GM19328 (cell line): ENCODE measurements around the gene SLC5A10.
"Not testable (repeated sequence)": the region's sequence is repeated elsewhere in the genome, so short reads cannot be mapped to it uniquely, and the experiment has no call there.

ENCODE experiments used
- ATAC-seq: cut with Tn5 transposase; IDR thresholded peaks from one replicate; pipeline ENCODE4 v1.9.1; 2021; ENCODE audit warnings: mild to moderate bottlenecking, moderate library complexity; ENCODE audit not compliant: unreplicated experiment

The SLC5A10 gene

GRCh38 chr17:18951941-18952842, at the start of gene SLC5A10:
Gene SLC5A10, plus strand, starts transcription at chr17:18952165. Its CDS starts 41 bp downstream, at chr17:18952206.
- ATAC-seq = no peak

- ATAC-seq = no peak
These were observed 47.5 kb upstream of the SLC5A10 start for GRCh38 chr17:18904482-18904881.

GRCh38 chr17:18905226-18905625, 46.7 kb upstream of the SLC5A10 start:
- ATAC-seq = no peak

- ATAC-seq = no peak
These were observed 41.6 kb upstream of the SLC5A10 start for GRCh38 chr17:18910326-18910725.

GRCh38 chr17:18910881-18911280, 41.1 kb upstream of the SLC5A10 start:
- no peak for ATAC-seq

GRCh38 chr17:18916816-18917500, 35.0 kb upstream of the SLC5A10 start:
- ATAC-seq = no peak

- no peak for ATAC-seq
These were observed 34.4 kb upstream of the SLC5A10 start for GRCh38 chr17:18917506-18918032.

GRCh38 chr17:18919963-18920362, 32.0 kb upstream of the SLC5A10 start:
- no peak for ATAC-seq

- no peak for ATAC-seq
These were observed 31.0 kb upstream of the SLC5A10 start for GRCh38 chr17:18920911-18921441.

GRCh38 chr17:18921485-18921884, 30.5 kb upstream of the SLC5A10 start:
- no peak for ATAC-seq

GRCh38 chr17:18921912-18922451, 30.0 kb upstream of the SLC5A10 start:
- ATAC-seq = no peak

GRCh38 chr17:18922596-18922995, 29.4 kb upstream of the SLC5A10 start:
- ATAC-seq = not testable (repeated sequence)

- no peak for ATAC-seq
These were observed 26.8 kb upstream of the SLC5A10 start for GRCh38 chr17:18925187-18925586.

GRCh38 chr17:18928628-18929125, 23.3 kb upstream of the SLC5A10 start:
- ATAC-seq = no peak

GRCh38 chr17:18932360-18933055, 19.5 kb upstream of the SLC5A10 start:
- ATAC-seq = no peak

- no peak for ATAC-seq
These were observed 18.6 kb upstream of the SLC5A10 start for GRCh38 chr17:18933102-18934058.

GRCh38 chr17:18937981-18938691, 13.8 kb upstream of the SLC5A10 start:
- ATAC-seq = no peak

- no peak for ATAC-seq
These were observed 13.3 kb upstream of the SLC5A10 start for GRCh38 chr17:18938692-18939023.

- no peak for ATAC-seq
These were observed 7.3 kb upstream of the SLC5A10 start for GRCh38 chr17:18944646-18945045.
